ENCODE data around the gene CCN2. TPM values are rescaled to one million over a fixed set of nuclear protein-coding genes. Genes with fewer than 3 reads are reported as not detected.
A peak's percentile ranks its signal among the peaks of the same experiment; 100 is the strongest.
"Not testable (repeated sequence)": the region's sequence is repeated elsewhere in the genome, so short reads cannot be mapped to it uniquely, and the experiment has no call there.

The CCN2 gene
- total RNA-seq, 2 donors from 2014 or later = not detected

DNA sequence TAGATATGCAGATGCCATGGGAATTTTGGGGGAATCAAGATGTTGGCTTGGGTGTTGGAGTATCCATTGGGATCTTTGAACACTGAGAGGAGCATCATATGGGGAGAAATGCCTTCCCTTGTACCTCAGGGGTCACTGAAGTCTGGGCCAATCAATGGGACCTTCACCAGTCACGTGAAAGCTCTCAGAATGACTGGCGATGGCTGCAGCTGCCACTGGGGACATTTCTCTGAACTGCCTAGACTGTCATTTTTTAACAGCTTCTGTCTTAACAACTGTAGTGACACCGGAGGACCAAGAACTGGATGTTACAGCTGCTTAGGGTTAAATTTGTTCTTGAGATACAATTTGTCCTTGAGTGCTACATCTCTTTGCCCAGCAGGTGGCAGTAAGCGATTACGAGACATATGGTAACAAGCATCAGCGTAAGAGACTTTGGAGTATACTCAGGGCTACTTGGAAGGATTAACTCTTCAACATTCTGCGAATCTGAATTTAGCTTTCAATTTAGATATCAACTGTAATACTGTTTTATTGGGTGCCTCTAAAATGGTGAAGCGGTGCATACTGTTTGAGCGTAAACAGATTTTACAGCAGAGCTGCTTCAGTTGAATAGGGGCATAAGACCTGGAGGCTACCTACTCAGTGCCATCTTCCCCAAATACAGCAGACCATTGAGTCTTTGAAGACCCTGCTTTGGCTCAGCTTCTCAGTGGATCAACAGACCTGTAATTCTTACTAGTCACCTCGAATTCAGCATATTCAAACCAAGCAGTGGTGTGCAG lies 36.0 kb downstream of the CCN2 start:
- Mint-ChIP-seq H3K27me3 (peaks cover 28% of the 10 kb centered on the region), H3K27ac (no peak overlapping the region), H3K4me1 (peaks cover 10% of the 10 kb centered on the region), H3K36me3 (ENCODE audit: low read depth) (no peaks in the 10 kb centered on the region), H3K9me3 (no peaks in the 10 kb centered on the region), H3K4me3 (no peak overlapping the region)
- peak; percentile 62 for ATAC-seq (replicated peaks)

DNA sequence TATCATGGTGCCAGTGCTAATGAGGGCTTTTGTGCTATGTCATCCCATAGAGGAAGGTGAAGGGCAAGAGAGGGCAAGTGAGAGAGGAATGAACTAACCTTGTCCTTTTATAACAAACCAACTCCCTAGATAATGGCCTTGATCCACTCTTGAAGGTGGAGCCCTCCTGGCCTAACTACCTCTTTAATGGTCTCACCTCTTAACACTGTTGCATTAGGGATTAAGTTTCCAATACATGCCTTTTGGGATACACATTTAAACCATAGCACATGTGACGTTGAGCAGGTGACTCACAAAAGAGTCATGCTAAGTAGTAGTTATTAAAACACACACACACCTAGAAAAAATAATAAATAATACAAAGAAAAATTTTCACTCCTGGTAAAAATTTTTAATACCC lies 36.9 kb downstream of the CCN2 start:
- Mint-ChIP-seq H3K27me3 (peaks cover 23% of the 10 kb centered on the region), H3K36me3 (ENCODE audit: low read depth) (no peaks in the 10 kb centered on the region), H3K4me1 (peaks cover 14% of the 10 kb centered on the region)

DNA sequence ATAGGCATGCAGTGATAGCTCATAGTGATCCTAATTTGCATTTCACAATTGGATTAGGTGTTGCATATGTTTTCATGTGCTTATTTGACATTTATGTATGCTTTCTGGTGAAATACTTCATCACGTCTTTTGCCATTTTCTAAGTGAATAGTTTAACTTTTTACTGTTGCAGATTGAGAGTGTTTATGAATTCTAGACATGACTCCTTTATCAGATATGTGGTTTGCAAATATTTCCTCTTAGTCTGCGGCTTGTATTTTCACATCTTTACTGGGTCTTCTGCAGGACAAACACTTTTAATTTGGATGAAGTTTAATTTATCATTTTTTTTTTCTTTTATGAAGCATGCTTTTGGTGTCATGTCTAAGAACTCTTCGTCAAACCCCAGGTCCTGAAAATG lies 39.2 kb downstream of the CCN2 start:
- H3K4me1 Mint-ChIP-seq = peaks cover 9% of the 10 kb centered on the region
- H3K9me3 Mint-ChIP-seq = no peaks in the 10 kb centered on the region
- H3K4me3 Mint-ChIP-seq = no peak overlapping the region
- peaks cover 16% of the 10 kb centered on the region for H3K27me3 Mint-ChIP-seq
- H3K36me3 Mint-ChIP-seq (ENCODE audit: low read depth) = no peaks in the 10 kb centered on the region
- H3K27ac Mint-ChIP-seq = no peak overlapping the region
- no peak for ATAC-seq (replicated peaks)

More for the DNA sequence above, 36.9 kb downstream of the CCN2 start:
- no peak overlapping the region for H3K4me3 Mint-ChIP-seq
- ATAC-seq (replicated peaks) = no peak
- H3K27ac Mint-ChIP-seq = no peak overlapping the region
- no peaks in the 10 kb centered on the region for H3K9me3 Mint-ChIP-seq

DNA sequence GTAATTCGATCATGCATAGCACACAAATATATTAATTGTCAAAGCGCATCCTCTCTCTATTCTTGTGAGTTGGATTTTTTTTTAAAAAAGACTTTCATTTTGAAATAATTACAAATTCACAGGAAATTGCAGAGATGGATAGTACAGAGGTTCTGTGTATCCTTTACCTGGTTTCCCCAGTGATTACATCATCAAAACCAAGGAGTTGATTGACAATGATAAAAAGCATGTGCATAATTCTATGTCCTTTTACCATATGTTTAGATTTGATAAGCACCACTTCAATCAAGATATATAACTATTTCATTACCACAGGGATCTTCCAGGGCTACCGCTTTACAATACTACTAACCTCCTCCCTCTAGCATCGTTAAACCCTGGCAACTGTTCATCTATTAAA lies 40.2 kb downstream of the CCN2 start:
- no peak for ATAC-seq (replicated peaks)
- H3K4me3 Mint-ChIP-seq = no peak overlapping the region
- no peak overlapping the region for H3K27ac Mint-ChIP-seq
- peaks cover 5% of the 10 kb centered on the region for H3K4me1 Mint-ChIP-seq
- peaks cover 13% of the 10 kb centered on the region for H3K27me3 Mint-ChIP-seq
- no peaks in the 10 kb centered on the region for H3K9me3 Mint-ChIP-seq
- no peaks in the 10 kb centered on the region for H3K36me3 Mint-ChIP-seq (ENCODE audit: low read depth)

DNA sequence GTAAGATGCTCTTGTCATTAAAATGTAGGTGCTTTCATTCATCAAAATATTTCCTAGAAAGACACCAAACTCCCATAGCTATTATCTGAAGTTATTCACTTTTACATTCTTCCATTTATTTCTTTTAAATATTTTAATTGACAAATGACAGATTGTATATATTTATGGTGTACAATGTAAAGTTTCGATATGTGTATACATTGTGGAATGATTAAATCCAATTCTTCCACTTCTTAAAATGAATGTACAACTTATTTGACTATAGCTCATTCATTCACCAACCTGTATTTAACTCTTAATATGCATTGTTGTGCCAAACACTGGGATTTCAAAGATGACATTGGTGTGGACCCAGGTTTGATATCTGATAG lies 41.0 kb downstream of the CCN2 start:
- H3K4me1 Mint-ChIP-seq = peaks cover 5% of the 10 kb centered on the region
- peak; percentile 26 for ATAC-seq (replicated peaks)
- no peak overlapping the region for H3K4me3 Mint-ChIP-seq
- H3K9me3 Mint-ChIP-seq = no peaks in the 10 kb centered on the region
- no peak overlapping the region for H3K27ac Mint-ChIP-seq
- no peaks in the 10 kb centered on the region for H3K36me3 Mint-ChIP-seq (ENCODE audit: low read depth)
- peaks cover 10% of the 10 kb centered on the region for H3K27me3 Mint-ChIP-seq

DNA sequence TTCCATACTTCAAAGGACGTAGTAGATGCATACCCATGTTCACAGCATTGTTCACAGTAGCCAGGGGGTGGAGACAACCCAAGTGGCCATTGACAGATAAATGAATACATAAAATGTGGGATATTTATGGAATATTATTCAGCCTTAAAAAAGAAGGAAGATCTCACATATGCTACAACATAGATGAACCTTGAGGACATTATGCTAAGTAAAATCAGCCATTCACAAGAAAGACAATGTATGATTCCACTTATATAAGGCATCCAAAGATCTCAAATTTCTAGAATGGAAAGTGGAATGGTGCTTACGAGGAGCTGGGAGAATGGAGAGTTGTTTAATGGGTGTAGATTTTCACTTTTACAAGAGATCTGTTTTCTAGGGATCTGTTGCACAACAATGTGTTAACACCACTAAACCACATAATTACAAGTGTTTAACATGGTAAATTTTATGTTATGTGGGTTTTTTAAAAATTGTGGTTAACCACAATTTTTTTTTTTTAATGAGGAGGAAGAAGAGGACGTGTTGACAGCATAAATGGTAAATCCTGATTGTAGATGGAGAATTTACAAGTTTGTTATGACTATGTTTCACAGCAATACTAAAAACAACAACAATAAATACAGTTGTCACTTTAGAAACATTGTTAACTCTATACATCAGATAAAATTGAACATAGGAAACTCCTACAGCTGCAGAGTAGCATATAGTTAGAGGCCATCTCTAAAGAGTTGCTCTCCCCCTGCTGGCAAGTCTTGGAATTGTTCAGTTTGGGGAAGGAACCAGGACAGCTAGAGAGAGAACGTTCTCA lies 41.6 kb downstream of the CCN2 start:
- ATAC-seq (replicated peaks) = peak; percentile 92
- no peaks in the 10 kb centered on the region for H3K36me3 Mint-ChIP-seq (ENCODE audit: low read depth)
- peaks cover 5% of the 10 kb centered on the region for H3K4me1 Mint-ChIP-seq
- no peaks in the 10 kb centered on the region for H3K9me3 Mint-ChIP-seq
- H3K27ac Mint-ChIP-seq = no peak overlapping the region
- peak overlapping the region; percentile 3 for H3K4me3 Mint-ChIP-seq
- peaks cover 11% of the 10 kb centered on the region for H3K27me3 Mint-ChIP-seq

DNA sequence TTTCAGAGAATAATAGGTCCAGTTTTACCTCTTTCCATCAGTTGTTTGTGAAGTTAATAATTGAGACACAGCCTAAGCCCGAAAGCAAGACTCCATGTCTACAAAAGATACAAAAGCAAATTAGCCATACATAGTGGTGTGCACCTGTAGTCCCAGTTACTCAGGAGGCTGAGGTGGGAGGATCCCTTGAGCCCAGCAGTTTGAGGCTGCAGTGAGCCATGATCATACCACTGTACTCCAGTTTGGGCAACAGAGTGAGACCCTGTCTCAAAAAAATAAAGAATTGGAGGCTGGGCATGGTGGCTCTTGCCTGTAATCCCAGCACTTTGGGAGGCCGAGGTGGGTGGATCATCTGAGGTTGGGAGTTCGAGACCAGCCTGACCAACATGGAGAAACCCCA lies 42.4 kb downstream of the CCN2 start:
- H3K27me3 Mint-ChIP-seq = peaks cover 15% of the 10 kb centered on the region
- H3K27ac Mint-ChIP-seq; H3K4me3 Mint-ChIP-seq; H3K36me3 Mint-ChIP-seq (ENCODE audit: low read depth); ATAC-seq (replicated peaks); H3K9me3 Mint-ChIP-seq; H3K4me1 Mint-ChIP-seq: not testable (repeated sequence)

DNA sequence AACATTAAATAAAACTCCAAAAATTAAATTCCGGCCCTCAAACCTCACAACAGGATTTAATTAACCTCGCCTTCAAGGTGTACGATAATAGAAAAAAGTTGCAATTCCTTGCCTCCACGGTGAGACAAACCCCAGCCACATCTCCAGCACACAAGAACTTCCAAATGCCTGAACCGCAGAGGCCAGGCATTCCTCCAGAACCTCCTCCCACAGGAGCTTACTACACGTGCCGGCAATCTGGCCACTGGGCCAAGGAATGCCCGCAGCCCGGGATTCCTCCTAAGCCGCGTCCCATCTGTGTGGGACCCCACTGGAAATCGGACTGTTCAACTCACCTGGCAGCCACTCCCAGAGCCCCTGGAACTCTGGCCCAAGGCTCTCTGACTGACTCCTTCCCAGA lies 47.4 kb downstream of the CCN2 start:
- not testable (repeated sequence) for H3K4me3 Mint-ChIP-seq; H3K27ac Mint-ChIP-seq; H3K9me3 Mint-ChIP-seq; H3K4me1 Mint-ChIP-seq; ATAC-seq (replicated peaks); H3K36me3 Mint-ChIP-seq (ENCODE audit: low read depth); H3K27me3 Mint-ChIP-seq

DNA sequence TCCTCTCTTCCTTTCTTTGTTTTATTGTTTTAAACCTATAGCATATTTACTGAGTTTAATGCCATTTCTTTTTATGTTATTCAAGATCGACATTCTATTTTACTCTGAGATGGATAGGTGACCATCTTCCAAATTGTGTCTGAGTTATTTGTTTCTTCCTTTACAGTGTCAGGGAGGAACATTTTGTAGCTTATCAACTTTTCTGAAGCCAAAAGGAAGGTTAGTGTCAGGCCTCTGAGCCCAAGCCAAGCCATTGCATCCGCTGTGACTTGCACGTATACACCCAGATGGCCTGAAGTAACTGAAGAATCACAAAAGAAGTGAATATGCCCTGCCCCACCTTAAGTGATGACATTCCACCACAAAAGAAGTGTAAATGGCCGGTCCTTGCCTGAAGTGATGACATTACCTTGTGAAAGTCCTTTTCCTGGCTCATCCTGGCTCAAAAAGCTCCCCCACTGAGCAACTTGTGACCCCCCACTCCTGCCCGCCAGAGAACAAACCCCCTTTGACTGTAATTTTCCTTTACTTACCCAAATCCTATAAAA lies 49.8 kb downstream of the CCN2 start:
- not testable (repeated sequence) for H3K9me3 Mint-ChIP-seq; H3K4me3 Mint-ChIP-seq; H3K36me3 Mint-ChIP-seq (ENCODE audit: low read depth); H3K4me1 Mint-ChIP-seq; ATAC-seq (replicated peaks); H3K27me3 Mint-ChIP-seq; H3K27ac Mint-ChIP-seq

DNA sequence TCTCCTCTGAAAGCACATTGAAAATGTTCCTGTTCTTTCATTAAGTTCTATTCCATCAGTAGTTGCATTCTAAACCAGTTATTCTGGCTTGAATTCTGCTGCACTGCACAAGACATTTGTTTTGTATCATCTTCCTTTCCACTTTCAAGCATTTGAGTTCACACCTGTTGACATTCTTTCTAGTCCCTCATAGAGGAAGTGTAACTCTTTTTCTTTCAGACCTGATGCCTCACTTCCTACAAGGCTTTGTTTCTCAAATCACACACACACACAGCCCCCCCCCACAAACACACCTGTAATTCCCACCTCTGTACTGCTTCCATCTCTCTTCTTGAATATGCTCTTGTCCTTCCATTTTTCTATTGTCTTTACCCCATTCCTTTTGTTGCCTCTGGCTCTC lies 50.9 kb downstream of the CCN2 start:
- Mint-ChIP-seq H3K4me3 (no peak overlapping the region), H3K27me3 (peaks cover 8% of the 10 kb centered on the region), H3K4me1 (no peaks in the 10 kb centered on the region), H3K9me3 (peaks cover 4% of the 10 kb centered on the region), H3K36me3 (ENCODE audit: low read depth) (no peaks in the 10 kb centered on the region), H3K27ac (no peak overlapping the region)
- no peak for ATAC-seq (replicated peaks)

DNA sequence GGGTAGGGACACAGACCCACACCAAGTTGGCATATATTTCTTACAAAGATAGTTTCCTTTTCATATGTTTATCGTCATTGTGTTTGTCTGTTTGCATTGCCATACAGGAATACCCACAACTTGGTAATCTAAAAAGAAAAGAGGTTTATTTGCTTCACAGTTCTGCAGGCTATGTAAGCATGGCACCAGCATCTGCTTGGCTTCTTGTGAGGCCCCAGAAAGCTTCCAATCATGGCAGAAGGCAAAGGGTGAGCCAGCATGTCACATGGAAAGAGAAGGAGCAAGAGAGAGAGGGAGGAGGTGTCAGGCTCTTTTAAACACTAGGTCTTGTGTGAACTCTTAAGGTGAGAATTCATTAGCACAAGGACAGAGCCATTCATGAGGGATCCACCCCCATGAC lies 52.5 kb downstream of the CCN2 start:
- Mint-ChIP-seq H3K36me3 (ENCODE audit: low read depth) (no peaks in the 10 kb centered on the region), H3K27me3 (peaks cover 3% of the 10 kb centered on the region), H3K27ac (no peak overlapping the region), H3K4me3 (no peak overlapping the region), H3K9me3 (peaks cover 4% of the 10 kb centered on the region), H3K4me1 (peaks cover 5% of the 10 kb centered on the region)
- no peak for ATAC-seq (replicated peaks)

Other genes starting within 250 kb of the CCN2 start
- gene OR2A4, start 250.0 kb downstream of the CCN2 start, total RNA-seq = not detected
- not detected for gene CTAGE9, start 240.4 kb downstream of the CCN2 start, total RNA-seq
- under 1 TPM; 0.73 to 0.74 TPM for gene ENPP1, start 143.4 kb downstream of the CCN2 start, total RNA-seq

All from activated T-helper 17 cell treated with anti-CD3 and anti-CD28 coated beads, Interleukin-2, amount 50 U/mL, for 72 hours (primary cell).